ENCODE results near the gene PEX26.
"Not testable (repeated sequence)": the region's sequence is repeated elsewhere in the genome, so short reads cannot be mapped to it uniquely, and the experiment has no call there.

PEX26 gene

DNA sequence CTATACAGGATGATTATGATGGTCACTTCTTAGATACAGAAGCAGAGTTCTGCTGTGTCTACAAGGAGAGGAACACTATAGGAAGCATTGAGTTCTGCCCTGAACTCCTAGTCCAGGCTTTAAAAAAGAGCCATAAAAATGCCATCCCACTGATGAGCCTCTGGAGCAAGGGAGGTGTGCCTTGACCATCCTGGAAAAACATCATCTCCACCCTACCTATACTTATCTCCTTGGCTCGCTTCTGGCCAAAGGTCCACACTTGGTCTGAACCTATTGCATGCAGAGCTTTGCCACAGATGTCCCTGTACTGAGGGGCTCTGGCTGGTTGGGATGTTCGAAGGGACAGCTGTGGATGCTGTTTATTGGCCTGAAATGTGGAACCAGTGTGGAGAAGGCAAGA, 4.3 kb upstream of the PEX26 start:
- TF ChIP-seq, protein P1, sequence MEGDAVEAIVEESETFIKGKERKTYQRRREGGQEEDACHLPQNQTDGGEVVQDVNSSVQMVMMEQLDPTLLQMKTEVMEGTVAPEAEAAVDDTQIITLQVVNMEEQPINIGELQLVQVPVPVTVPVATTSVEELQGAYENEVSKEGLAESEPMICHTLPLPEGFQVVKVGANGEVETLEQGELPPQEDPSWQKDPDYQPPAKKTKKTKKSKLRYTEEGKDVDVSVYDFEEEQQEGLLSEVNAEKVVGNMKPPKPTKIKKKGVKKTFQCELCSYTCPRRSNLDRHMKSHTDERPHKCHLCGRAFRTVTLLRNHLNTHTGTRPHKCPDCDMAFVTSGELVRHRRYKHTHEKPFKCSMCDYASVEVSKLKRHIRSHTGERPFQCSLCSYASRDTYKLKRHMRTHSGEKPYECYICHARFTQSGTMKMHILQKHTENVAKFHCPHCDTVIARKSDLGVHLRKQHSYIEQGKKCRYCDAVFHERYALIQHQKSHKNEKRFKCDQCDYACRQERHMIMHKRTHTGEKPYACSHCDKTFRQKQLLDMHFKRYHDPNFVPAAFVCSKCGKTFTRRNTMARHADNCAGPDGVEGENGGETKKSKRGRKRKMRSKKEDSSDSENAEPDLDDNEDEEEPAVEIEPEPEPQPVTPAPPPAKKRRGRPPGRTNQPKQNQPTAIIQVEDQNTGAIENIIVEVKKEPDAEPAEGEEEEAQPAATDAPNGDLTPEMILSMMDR (IDR thresholded peaks at IDR 0.05; ENCODE audit: low read length, missing control alignments), result no peak
- no peak overlapping the region for H3K4me3 ChIP-seq (replicated peaks; ENCODE audit: low read depth, low read length)

DNA sequence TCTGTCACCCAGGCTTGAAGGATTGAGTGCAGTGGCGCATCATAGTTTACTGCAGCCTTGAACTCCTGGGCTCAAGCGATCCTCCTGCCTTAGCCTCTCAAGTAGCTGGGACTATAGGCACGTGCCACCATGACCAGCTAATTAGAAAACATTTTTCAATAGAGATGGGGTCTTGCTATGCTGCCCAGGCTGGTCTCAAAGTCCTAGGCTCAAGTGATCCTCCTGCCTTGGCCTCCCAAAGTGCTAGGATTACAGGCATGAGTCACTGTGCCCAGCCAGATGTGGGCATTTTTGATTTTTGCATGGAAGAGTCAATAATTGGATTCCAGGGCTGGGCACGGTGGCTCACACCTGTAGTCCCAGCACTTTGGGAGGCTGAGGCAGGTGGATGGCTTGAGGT, 3.9 kb upstream of the PEX26 start:
- not testable (repeated sequence) for H3K4me3 ChIP-seq (replicated peaks; ENCODE audit: low read depth, low read length); DNase-seq (ENCODE audit: low read depth)

More for the DNA sequence above, 4.3 kb upstream of the PEX26 start:
- DNase-seq (ENCODE audit: low read depth), result no peak

DNA sequence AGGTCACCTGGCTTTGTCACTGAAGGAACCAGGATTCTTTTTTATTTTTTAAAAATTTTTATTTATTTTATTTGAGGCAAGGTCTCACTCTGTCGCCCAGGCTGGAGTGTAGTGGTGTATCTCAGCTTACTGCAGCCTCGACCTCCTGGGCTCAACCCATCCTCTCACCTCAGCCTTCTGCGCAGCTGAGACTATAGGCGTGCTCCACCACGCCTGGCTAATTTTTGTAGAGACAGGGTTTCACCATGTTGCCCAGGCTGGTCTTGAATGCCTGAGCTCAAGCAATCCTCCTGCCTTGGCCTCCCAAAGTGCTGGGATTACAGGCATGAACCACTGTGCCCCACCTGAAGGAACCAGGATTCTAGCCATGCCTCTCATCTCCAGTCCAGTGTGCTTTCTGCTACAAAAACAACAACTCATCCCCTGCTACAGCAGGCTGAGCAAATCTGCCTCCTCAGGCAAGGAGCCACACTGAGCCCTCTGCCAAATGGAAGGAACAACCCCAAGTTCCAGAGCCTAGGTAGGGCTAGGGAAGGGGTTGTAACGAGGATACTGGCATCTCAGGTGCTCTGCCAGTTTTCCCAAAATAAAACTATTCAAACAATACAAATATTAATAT, 2.6 kb upstream of the PEX26 start:
- DNase-seq (ENCODE audit: low read depth), result no peak
- TF ChIP-seq, protein P1 (IDR thresholded peaks at IDR 0.05; ENCODE audit: low read length, missing control alignments), result no peak

DNA sequence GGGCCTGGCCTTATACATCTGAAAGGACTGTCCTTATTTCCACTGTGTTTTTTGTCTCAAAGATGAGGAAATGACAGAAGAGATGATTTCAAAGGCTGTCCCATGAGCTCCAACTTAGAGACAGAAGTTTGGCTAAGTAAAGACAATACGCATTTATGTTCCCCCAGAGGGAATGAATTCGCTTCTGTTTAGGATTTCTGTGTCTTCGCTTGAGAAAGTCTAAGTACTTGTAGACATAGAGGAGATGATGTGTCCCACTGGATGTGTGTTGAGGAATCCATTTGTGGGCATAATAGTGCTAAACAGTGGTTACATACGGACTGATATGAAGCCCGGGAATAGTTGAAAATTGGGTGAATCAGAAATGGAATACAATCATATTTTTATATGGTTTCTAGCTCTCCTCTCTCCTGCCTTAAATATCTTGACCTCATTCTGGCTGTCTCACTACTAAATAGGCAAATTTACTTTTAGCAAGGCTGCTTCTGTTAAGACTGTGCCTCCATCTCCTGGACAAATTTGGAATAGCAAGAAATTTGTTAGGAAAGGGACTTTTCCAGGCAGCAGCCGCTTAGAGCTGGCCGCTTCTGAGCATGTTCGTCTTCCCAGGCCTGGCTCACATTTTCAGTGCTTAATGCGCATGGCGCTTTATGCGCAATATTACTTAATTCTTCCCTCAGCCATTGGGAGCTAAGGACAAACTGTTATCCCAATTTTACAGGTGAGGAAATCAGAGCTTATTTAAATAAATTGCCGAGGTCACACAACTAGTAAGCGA, 1.9 kb upstream of the PEX26 start:
- TF ChIP-seq, protein P1 (IDR thresholded peaks at IDR 0.05; ENCODE audit: low read length, missing control alignments), result peak; percentile 85
- DNase-seq (ENCODE audit: low read depth), result peak; percentile 94
- H3K4me3 ChIP-seq (replicated peaks; ENCODE audit: low read depth, low read length), result no peak overlapping the region

More for the DNA sequence above, 2.6 kb upstream of the PEX26 start:
- H3K4me3 ChIP-seq (replicated peaks; ENCODE audit: low read depth, low read length), result no peak overlapping the region

DNA sequence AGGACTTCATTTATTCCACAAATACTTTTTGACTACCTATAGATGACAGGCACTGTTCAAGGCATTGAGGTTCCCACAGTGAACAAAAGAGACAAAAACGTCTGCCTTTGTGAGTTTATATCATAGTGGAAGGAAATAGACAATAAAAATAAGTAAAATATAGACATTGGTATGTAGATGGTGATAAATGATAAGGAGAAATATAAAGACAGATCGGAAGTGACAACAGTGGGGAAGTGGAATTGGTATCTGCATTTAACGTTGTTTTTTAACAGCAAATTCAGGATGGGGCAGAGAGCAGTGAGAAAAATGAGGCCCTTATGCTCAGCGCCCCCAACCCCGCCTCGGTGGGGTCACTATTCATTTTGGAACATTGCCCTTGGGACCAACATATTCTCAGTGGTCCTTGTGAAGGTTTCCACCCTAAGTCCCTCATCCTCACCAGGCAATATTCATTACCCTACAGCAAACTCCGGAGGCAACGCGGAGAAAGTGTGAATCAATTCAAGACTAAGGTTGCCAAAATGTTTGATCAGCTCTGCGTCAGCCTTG, 627 bp upstream of the PEX26 start:
- H3K4me3 ChIP-seq (replicated peaks; ENCODE audit: low read depth, low read length), result peak overlapping the region; percentile 85
- DNase-seq (ENCODE audit: low read depth), result no peak
- TF ChIP-seq, protein P1 (IDR thresholded peaks at IDR 0.05; ENCODE audit: low read length, missing control alignments), result no peak

DNA sequence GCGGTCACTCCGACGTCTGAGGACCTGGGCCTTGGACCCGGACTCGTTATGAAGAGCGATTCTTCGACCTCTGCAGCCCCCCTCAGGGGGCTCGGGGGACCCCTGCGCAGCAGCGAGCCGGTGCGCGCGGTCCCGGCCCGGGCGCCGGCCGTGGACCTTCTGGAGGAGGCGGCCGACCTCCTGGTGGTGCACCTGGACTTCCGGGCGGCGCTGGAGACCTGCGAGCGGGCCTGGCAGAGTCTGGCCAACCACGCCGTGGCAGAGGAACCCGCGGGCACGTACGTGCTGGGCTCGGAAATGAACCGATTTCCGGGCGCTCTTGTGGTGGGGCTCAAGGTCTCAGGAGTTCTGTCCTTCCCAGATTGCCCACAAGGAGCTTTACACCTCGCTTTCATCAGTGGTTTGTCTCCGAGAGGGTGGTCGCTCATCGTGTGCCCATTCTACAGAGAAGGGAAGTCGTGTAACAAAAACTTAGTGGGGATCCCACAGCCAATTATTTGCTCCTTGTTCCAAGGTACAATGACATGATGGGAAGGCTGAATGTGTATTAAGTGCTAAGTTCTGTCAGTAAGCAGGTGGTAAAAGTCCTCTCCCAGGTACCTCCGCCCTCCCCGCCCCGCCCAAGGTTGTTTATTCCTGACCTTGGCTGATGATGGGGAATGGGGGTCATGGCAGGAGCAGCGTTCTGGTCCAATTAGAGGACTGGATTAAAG, 695 bp downstream of the PEX26 start:
- DNase-seq (ENCODE audit: low read depth), result no peak

More for the DNA sequence above, 695 bp downstream of the PEX26 start:
- TF ChIP-seq, protein P1 (IDR thresholded peaks at IDR 0.05; ENCODE audit: low read length, missing control alignments), result no peak
- H3K4me3 ChIP-seq (replicated peaks; ENCODE audit: low read depth, low read length), result peak overlapping the region; percentile 85

All from fibroblast of pulmonary artery (primary cell).